B cell (primary cell): ENCODE data around the gene SLC41A3. TPM values are rescaled to one million over a fixed set of nuclear protein-coding genes. Genes with fewer than 3 reads are reported as not detected.

Source experiments
- ATAC-seq: fragments of 200-7000 bp; cut with Tn5 transposase; one replicate; pipeline ENCODE4 v1.10.0; 2021; ENCODE audit warnings: low read depth, mild to moderate bottlenecking, moderate number of reproducible peaks, moderate library complexity
- CTCF ChIA-PET: fragments of 350-600 bp; sonication (Branson Sonifier 250); formaldehyde crosslinking; loops from one replicate; lab custom pipeline; 2021; ENCODE audit warnings: antibody characterized with exemption, inconsistent platforms; lab: Charles Lee
- POLR2A ChIA-PET: fragments of 350-600 bp; sonication (Branson Sonifier 250); formaldehyde crosslinking; loops from one replicate; lab custom pipeline; 2021; ENCODE audit warnings: antibody characterized with exemption; lab: Charles Lee
- DNase-seq: peaks from one replicate; pipeline ENCODE4 v3.0.0; 2013
- H2AFZ ChIP-seq: 2 replicates; pipeline ENCODE4 v1.6.1; 2012; ENCODE audit warnings: mild to moderate bottlenecking, low read depth, low read length; ENCODE audit not compliant: insufficient read depth, poor library complexity, severe bottlenecking
- H3K27ac ChIP-seq, 2 donors: 1 replicate in 1 of 2; 2 replicates in 1 of 2; pipeline ENCODE4 v1.5.1; 2012 to 2013; ENCODE audit warnings: low read length in 2 of 2, mild to moderate bottlenecking in 2 of 2, moderate library complexity in 1 of 2
- H3K27me3 ChIP-seq, 4 experiments: fragments of 200-600 bp in 1 of 4; sonication (generic) in 1 of 4; replicated peaks in 1 of 4; 1 replicate in 2 of 4; 2 replicates in 2 of 4; pipeline versions ENCODE4 v1.6.1 to v1.7.0; 2013 to 2016; ENCODE audit warnings: low read length in 3 of 4, mild to moderate bottlenecking in 2 of 4, mixed read lengths in 1 of 4, moderate library complexity in 1 of 4; ENCODE audit not compliant: insufficient read depth in 4 of 4, control insufficient read depth in 3 of 4; ENCODE audit errors: control extremely low read depth in 1 of 4
- H3K36me3 ChIP-seq, 2 experiments: replicated peaks in 1 of 2; 1 replicate in 1 of 2; 2 replicates in 1 of 2; pipeline versions ENCODE4 v1.6.1 to v1.7.1; 2013; ENCODE audit warnings: low read length in 1 of 2; ENCODE audit not compliant: insufficient read depth in 2 of 2, control insufficient read depth in 1 of 2; ENCODE audit errors: control extremely low read depth in 1 of 2, extremely low read depth in 1 of 2
- H3K4me1 ChIP-seq, 2 donors: fragments of 200-600 bp in 1 of 2; sonication (generic) in 1 of 2; 1 replicate in 1 of 2; 2 replicates in 1 of 2; pipeline versions ENCODE4 v1.5.1 to v1.6.1; 2013 to 2017; ENCODE audit warnings: low read length in 2 of 2; ENCODE audit not compliant: control insufficient read depth in 2 of 2, insufficient read depth in 2 of 2
- H3K4me2 ChIP-seq: replicated peaks from 2 replicates; pipeline ENCODE3; 2012; ENCODE audit warnings: mild to moderate bottlenecking, low read depth, low read length; ENCODE audit not compliant: poor library complexity, severe bottlenecking
- H3K4me3 ChIP-seq, 5 experiments: fragments of 200-600 bp in 1 of 5; sonication (generic) in 1 of 5; 1 replicate in 3 of 5; 2 replicates in 2 of 5; pipeline versions ENCODE4 v1.5.1 to v1.7.0; 2011 to 2016; ENCODE audit warnings: low read length in 4 of 5, mild to moderate bottlenecking in 4 of 5, low read depth in 2 of 5, control low read depth in 1 of 5, moderate library complexity in 1 of 5; ENCODE audit not compliant: insufficient read depth in 1 of 5; ENCODE audit errors: control extremely low read depth in 1 of 5, extremely low read depth in 1 of 5
- H3K79me2 ChIP-seq: fragments of 200-600 bp; sonication (generic); one replicate; pipeline ENCODE4 v1.6.0; 2016; ENCODE audit warnings: low read length; ENCODE audit not compliant: control insufficient read depth, insufficient read depth
- H3K9ac ChIP-seq: fragments of 200-600 bp; sonication (generic); 2 replicates; pipeline ENCODE4 v1.6.1; 2017; ENCODE audit warnings: mild to moderate bottlenecking, low read length, moderate library complexity
- H3K9me3 ChIP-seq, 3 donors: one replicate each; pipeline versions ENCODE4 v1.6.1 to v1.7.1; 2013; ENCODE audit warnings: low read length in 2 of 3; ENCODE audit not compliant: control insufficient read depth in 2 of 3, insufficient read depth in 1 of 3; ENCODE audit errors: control extremely low read depth in 1 of 3
- H4K20me1 ChIP-seq: 2 replicates; pipeline ENCODE4 v1.6.0; 2012; ENCODE audit warnings: mild to moderate bottlenecking, low read length; ENCODE audit not compliant: insufficient read depth, control insufficient read depth, poor library complexity, severe bottlenecking
- H3K27ac Mint-ChIP-seq: one replicate; pipeline ENCODE4 v1.8.0; 2021; ENCODE audit warnings: mixed read lengths
- H3K27me3 Mint-ChIP-seq: one replicate; pipeline ENCODE4 v1.8.0; 2021; ENCODE audit warnings: mixed read lengths
- H3K4me1 Mint-ChIP-seq: one replicate; pipeline ENCODE4 v1.8.0; 2021; ENCODE audit warnings: mixed read lengths
- H3K4me3 Mint-ChIP-seq: one replicate; pipeline ENCODE4 v1.8.0; 2021; ENCODE audit warnings: mixed read lengths
- H3K9me3 Mint-ChIP-seq: one replicate; pipeline ENCODE4 v1.8.0; 2022; ENCODE audit warnings: mixed read lengths; ENCODE audit not compliant: insufficient read depth
- CTCF ChIP-seq: fragments of 200-600 bp; IDR thresholded peaks from one replicate; pipeline ENCODE4 v1.8.0; 2022; ENCODE audit warnings: antibody characterized with exemption, mild to moderate bottlenecking
- EZH2 ChIP-seq: IDR thresholded peaks from 2 replicates; pipeline ENCODE4 v1.6.1; 2012; ENCODE audit warnings: borderline replicate concordance, low read depth, mild to moderate bottlenecking, moderate library complexity, low read length; ENCODE audit not compliant: insufficient read depth, poor library complexity, severe bottlenecking
- WGBS: methylation state at CpG from one replicate; pipeline ENCODE4 v1.1.5; 2013; ENCODE audit warnings: missing lambda C conversion rate; ENCODE audit not compliant: insufficient coverage; 5-methylcytosine and 5-hydroxymethylcytosine counted together
- intact Hi-C: fragments of 100-400 bp; cut with micrococcal nuclease; formaldehyde crosslinking; loops from one replicate; pipeline ENCODE4 v1.10.0; 2022
- polyA plus RNA-seq: library from polyadenylated mRNA; depleted of rRNA; stranded (reverse); fragments of >200 nt; gene quantifications from 2 replicates; pipeline ENCODE4 v1.2.3, GENCODE V29; 2012
- total RNA-seq, 2 donors: library from RNA; stranded (reverse); fragments of 120-200 nt in 1 of 2; gene quantifications; 1 replicate in 1 of 2; 2 replicates in 1 of 2; pipeline versions ENCODE4 v1.2.3 to v1.2.4, GENCODE V29; 2013 to 2022

The SLC41A3 gene
- total and polyA plus RNA-seq, 2 donors (not counting 1 experiment from before 2014, with no cell fraction given): 34.2 to 39.3 TPM

DNA sequence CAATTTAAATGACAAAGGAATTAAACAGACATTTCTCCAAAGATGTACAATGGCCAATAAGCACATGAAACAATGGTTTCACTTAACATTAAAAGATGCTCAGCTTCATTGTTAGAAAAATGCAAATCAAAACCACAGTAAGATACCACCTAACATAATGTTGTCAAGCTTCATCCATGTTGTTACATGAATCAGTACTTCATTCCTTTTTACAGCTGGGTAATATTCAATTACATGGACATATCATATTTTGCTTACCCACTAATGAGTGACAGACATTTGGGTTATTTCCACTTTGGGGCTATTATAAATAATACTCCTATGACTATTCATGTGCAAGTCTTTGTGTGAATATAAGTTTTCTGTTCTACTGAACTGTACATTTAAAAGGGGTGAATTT is 7.8 kb downstream of the SLC41A3 start:
- POLR2A ChIA-PET: no interaction called here
- TF ChIP-seq CTCF: no peak
- no peak for TF ChIP-seq EZH2
- ATAC-seq: no peak

DNA sequence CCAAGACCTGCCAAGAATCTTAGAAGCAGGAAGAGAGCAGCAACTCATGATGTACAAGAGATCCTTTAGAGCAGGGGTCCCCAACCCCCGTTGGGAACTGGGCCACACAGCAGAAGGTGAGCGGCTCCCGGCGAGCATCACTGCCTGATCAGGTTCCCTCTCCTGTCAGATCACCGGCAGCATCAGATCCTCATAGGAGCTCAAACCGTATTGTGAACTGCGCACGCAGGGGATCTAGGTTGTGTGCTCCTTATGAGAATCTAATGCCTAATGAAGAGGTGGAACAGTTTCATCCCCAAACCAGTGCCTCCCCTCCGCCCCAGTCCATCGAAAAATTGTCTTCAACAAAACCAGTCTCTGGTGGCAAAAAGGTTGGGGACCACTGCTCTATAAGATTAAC is 13.8 kb downstream of the SLC41A3 start:
- no peaks in the 10 kb centered on the region for H3K4me1 Mint-ChIP-seq
- WGBS: 98% methylated on average over 5 of the region's 10 CpGs
- DNase-seq (no peak), ATAC-seq (no peak)
- Histone ChIP-seq H3K27ac (no peak overlapping the region), H2AFZ (no peak overlapping the region), H3K9ac (no peak overlapping the region), H3K4me3 (no peak overlapping the region), H3K27me3 (no peaks in the 10 kb centered on the region), H4K20me1 (no peaks in the 10 kb centered on the region), H3K36me3 (peaks cover 0 to 5% of the 10 kb centered on the region in 2 experiments), H3K9me3 (peaks cover 0 to 4% (median 0%) of the 10 kb centered on the region in 3 donors), H3K4me1 (no peaks in the 10 kb centered on the region), H3K4me2 (no peak overlapping the region), H3K79me2 (peaks cover 7% of the 10 kb centered on the region)
- ChIA-PET CTCF (no interaction called here), POLR2A (no interaction called here)
- TF ChIP-seq CTCF: no peak
- no peak for TF ChIP-seq EZH2
- H3K9me3 Mint-ChIP-seq: no peaks in the 10 kb centered on the region
- H3K27me3 Mint-ChIP-seq: no peaks in the 10 kb centered on the region
- H3K4me3 Mint-ChIP-seq: no peak overlapping the region
- no peak overlapping the region for H3K27ac Mint-ChIP-seq
- intact Hi-C loops: no loop called here

More for the DNA sequence above, 7.8 kb downstream of the SLC41A3 start:
- intact Hi-C loops: no loop called here
- Histone ChIP-seq H3K27me3 (no peaks in the 10 kb centered on the region), H3K9ac (no peak overlapping the region), H3K4me3 (no peak overlapping the region), H3K9me3 (peaks cover 0 to 4% (median 0%) of the 10 kb centered on the region in 3 donors), H2AFZ (no peak overlapping the region), H3K4me2 (no peak overlapping the region), H3K79me2 (peaks cover 13% of the 10 kb centered on the region), H4K20me1 (no peaks in the 10 kb centered on the region), H3K4me1 (no peaks in the 10 kb centered on the region), H3K36me3 (no peaks in the 10 kb centered on the region), H3K27ac (no peak overlapping the region)
- no peak overlapping the region for H3K27ac Mint-ChIP-seq
- H3K4me1 Mint-ChIP-seq: no peaks in the 10 kb centered on the region
- no peaks in the 10 kb centered on the region for H3K27me3 Mint-ChIP-seq
- no peak overlapping the region for H3K4me3 Mint-ChIP-seq
- no peaks in the 10 kb centered on the region for H3K9me3 Mint-ChIP-seq
- no peak for DNase-seq
- CTCF ChIA-PET: no interaction called here
